SK-N-SH (cell line): ENCODE results near the gene MLLT3. TPM values are rescaled to one million over a fixed set of nuclear protein-coding genes. Genes with fewer than 3 reads are reported as not detected.

ENCODE experiments used
- CTCF ChIA-PET: fragments of 300-600, 350-600 bp; formaldehyde crosslinking; extraction: SDS; loops from one replicate; lab custom pipeline; 2021; lab: Yijun Ruan, JAX
- POLR2A ChIA-PET: fragments of 350-600 bp; sonication (Branson Sonifier 250); formaldehyde crosslinking; extraction: SDS; loops from one replicate; lab custom pipeline; 2020; ENCODE audit warnings: antibody characterized with exemption, inconsistent platforms; lab: Yijun Ruan, JAX
- DNase-seq: peaks from one replicate; pipeline ENCODE4 v3.0.0; 2012
- H2AFZ ChIP-seq: fragments of 200-600 bp; sonication (generic); 2 replicates; pipeline ENCODE4 v1.8.1; 2016; ENCODE audit warnings: antibody characterized with exemption, mild to moderate bottlenecking, low read depth
- H3F3A ChIP-seq: fragments of 200-600 bp; sonication (generic); replicated peaks from 2 replicates; pipeline ENCODE3; 2016; ENCODE audit warnings: antibody characterized with exemption, mild to moderate bottlenecking; ENCODE audit not compliant: insufficient read depth
- H3K27ac ChIP-seq, 2 experiments: fragments of 200-500 bp in 1 of 2; fragments of 200-600 bp in 1 of 2; sonication (Bioruptor generic) in 1 of 2; sonication (generic), shearing (Covaris generic) in 1 of 2; 2 replicates each; pipeline versions ENCODE4 v1.5.1 to v1.6.1; 2014 to 2016; ENCODE audit warnings: low read depth in 2 of 2, inconsistent platforms in 1 of 2, low read length in 1 of 2, mild to moderate bottlenecking in 1 of 2, mixed read lengths in 1 of 2
- H3K27me3 ChIP-seq: fragments of 200-600 bp; sonication (generic), shearing (Covaris generic); 2 replicates; pipeline ENCODE4 v1.6.1; 2016; ENCODE audit warnings: mixed run types; ENCODE audit not compliant: insufficient read depth
- H3K36me3 ChIP-seq, 2 experiments: fragments of 200-500 bp in 1 of 2; fragments of 200-600 bp in 1 of 2; sonication (Bioruptor generic) in 1 of 2; sonication (generic) in 1 of 2; replicated peaks in 1 of 2; 2 replicates each; pipeline versions ENCODE3 to v1.5.1; 2014 to 2016; ENCODE audit warnings: low read length in 1 of 2, mild to moderate bottlenecking in 1 of 2; ENCODE audit not compliant: insufficient read depth in 2 of 2, control insufficient read depth in 1 of 2
- H3K4me1 ChIP-seq, 2 experiments: fragments of 200-500 bp in 1 of 2; fragments of 200-600 bp in 1 of 2; sonication (Bioruptor generic) in 1 of 2; sonication (generic), shearing (Covaris generic) in 1 of 2; 2 replicates each; pipeline versions ENCODE4 v1.5.1 to v1.6.1; 2014 to 2016; ENCODE audit warnings: low read depth in 1 of 2, low read length in 1 of 2, mixed run types in 1 of 2; ENCODE audit not compliant: insufficient read depth in 2 of 2, control insufficient read depth in 1 of 2
- H3K4me2 ChIP-seq: fragments of 200-600 bp; sonication (generic), shearing (Covaris generic); 2 replicates; pipeline ENCODE4 v1.6.1; 2017; ENCODE audit warnings: mixed run types
- H3K4me3 ChIP-seq, 2 experiments: fragments of 200-500 bp in 1 of 2; fragments of 200-600 bp in 1 of 2; sonication (Bioruptor generic) in 1 of 2; sonication (generic), shearing (Covaris generic) in 1 of 2; 2 replicates each; pipeline versions ENCODE4 v1.5.1 to v1.8.1; 2014 to 2016; ENCODE audit warnings: low read depth in 2 of 2, inconsistent platforms in 1 of 2, low read length in 1 of 2, mild to moderate bottlenecking in 1 of 2, mixed read lengths in 1 of 2, moderate library complexity in 1 of 2
- H3K79me2 ChIP-seq: fragments of 200-600 bp; sonication (generic); 2 replicates; pipeline ENCODE4 v1.8.1; 2017; ENCODE audit warnings: mild to moderate bottlenecking; ENCODE audit not compliant: insufficient read depth
- H3K9ac ChIP-seq: fragments of 200-600 bp; sonication (generic); 2 replicates; pipeline ENCODE4 v1.6.1; 2017; ENCODE audit warnings: mixed run types
- H3K9me2 ChIP-seq: fragments of 200-600 bp; sonication (generic); 2 replicates; pipeline ENCODE4 v1.6.1; 2017; ENCODE audit warnings: mixed run types
- H3K9me3 ChIP-seq: fragments of 200-600 bp; sonication (generic); 2 replicates; pipeline ENCODE4 v1.6.1; 2017; ENCODE audit warnings: mixed run types, mild to moderate bottlenecking, moderate library complexity
- H4K20me1 ChIP-seq: fragments of 200-600 bp; sonication (generic); 2 replicates; pipeline ENCODE4 v1.6.1; 2017; ENCODE audit warnings: mild to moderate bottlenecking, mixed run types; ENCODE audit not compliant: insufficient read depth
- CHD2 ChIP-seq: fragments of 150-350 bp; IDR thresholded peaks from 2 replicates; pipeline ENCODE4 v1.6.1; 2018; ENCODE audit warnings: low read length; ENCODE audit not compliant: partially characterized antibody
- ELF1 ChIP-seq: IDR thresholded peaks from 2 replicates; pipeline ENCODE4 v1.4.0; 2012
- EP300 ChIP-seq, 2 experiments: IDR thresholded peaks; 2 replicates each; pipeline versions ENCODE4 v1.4.0 to v1.6.1; 2012; ENCODE audit warnings: borderline replicate concordance in 1 of 2, low read depth in 1 of 2, low read length in 1 of 2
- EZH2phosphoT487 ChIP-seq: fragments of 200-600 bp; sonication (generic); IDR thresholded peaks from 2 replicates; pipeline ENCODE4 v1.6.1; 2017; ENCODE audit warnings: low read depth, mixed run types, mild to moderate bottlenecking, antibody characterized with exemption, moderate library complexity, borderline replicate concordance
- FOSL2 ChIP-seq: IDR thresholded peaks from 2 replicates; pipeline ENCODE4 v1.4.0; 2012; ENCODE audit warnings: low read depth, mild to moderate bottlenecking, moderate library complexity, borderline replicate concordance
- GABPA ChIP-seq: IDR thresholded peaks from 2 replicates; pipeline ENCODE4 v1.4.0; 2012; ENCODE audit warnings: low read depth, mild to moderate bottlenecking
- JUND ChIP-seq: IDR thresholded peaks from 2 replicates; pipeline ENCODE4 v1.4.0; 2012
- MXI1 ChIP-seq: IDR thresholded peaks from 2 replicates; pipeline ENCODE4 v1.6.1; 2012; ENCODE audit warnings: mild to moderate bottlenecking, low read depth, low read length, improper control_type of control experiment
- POLR2AphosphoS5 ChIP-seq: IDR thresholded peaks from 2 replicates; pipeline ENCODE4 v1.6.1; 2012; ENCODE audit warnings: low read depth, low read length
- RAD21 ChIP-seq: IDR thresholded peaks from 2 replicates; pipeline ENCODE4 v1.6.1; 2012; ENCODE audit warnings: mild to moderate bottlenecking, low read length
- RCOR1 ChIP-seq: fragments of 150-350 bp; IDR thresholded peaks from 2 replicates; pipeline ENCODE4 v1.6.1; 2017; ENCODE audit warnings: antibody characterized with exemption, low read length
- RFX5 ChIP-seq: IDR thresholded peaks from 2 replicates; pipeline ENCODE4 v1.6.1; 2012; ENCODE audit warnings: mild to moderate bottlenecking, improper control_type of control experiment, low read length
- SMC3 ChIP-seq: IDR thresholded peaks from 2 replicates; pipeline ENCODE4 v1.6.1; 2012; ENCODE audit warnings: low read depth, low read length, improper control_type of control experiment
- TCF12 ChIP-seq: IDR thresholded peaks from 2 replicates; pipeline ENCODE4 v1.4.0; 2012
- YY1 ChIP-seq: IDR thresholded peaks from 2 replicates; pipeline ENCODE4 v1.4.0; 2012; ENCODE audit warnings: low read depth, mild to moderate bottlenecking
- WGBS: methylation state at CpG from one replicate; pipeline ENCODE4 v1.1.6; 2017; ENCODE audit warnings: low lambda C conversion rate; 5-methylcytosine and 5-hydroxymethylcytosine counted together
- polyA plus RNA-seq, 3 experiments: library from polyadenylated mRNA; depleted of rRNA; stranded (reverse); fragments of >200 nt; gene quantifications; 2 replicates each; pipeline ENCODE4 v1.2.3, GENCODE V29; 2012
- TF ChIP-seq, protein P1 (sequence below): fragments of 150-350 bp; IDR thresholded peaks from 2 replicates; pipeline ENCODE4 v1.6.1; 2017; ENCODE audit warnings: antibody characterized with exemption, low read length, low read depth, borderline replicate concordance
- TF ChIP-seq, protein P2 (sequence below): IDR thresholded peaks from 2 replicates; pipeline ENCODE4 v1.6.1; 2012; ENCODE audit warnings: mild to moderate bottlenecking, low read depth, low read length, moderate library complexity
- TF ChIP-seq, protein P3 (sequence below): IDR thresholded peaks from 2 replicates; pipeline ENCODE4 v1.4.0; 2012; ENCODE audit warnings: low read depth
- TF ChIP-seq, protein P4 (sequence below): IDR thresholded peaks from 2 replicates; pipeline ENCODE4 v1.4.0; 2012; ENCODE audit warnings: low read depth, borderline replicate concordance

MLLT3 gene
- polyA plus RNA-seq, 1 of the 3 experiments (the other 2 are of a cell fraction), result 3.9 TPM

DNA sequence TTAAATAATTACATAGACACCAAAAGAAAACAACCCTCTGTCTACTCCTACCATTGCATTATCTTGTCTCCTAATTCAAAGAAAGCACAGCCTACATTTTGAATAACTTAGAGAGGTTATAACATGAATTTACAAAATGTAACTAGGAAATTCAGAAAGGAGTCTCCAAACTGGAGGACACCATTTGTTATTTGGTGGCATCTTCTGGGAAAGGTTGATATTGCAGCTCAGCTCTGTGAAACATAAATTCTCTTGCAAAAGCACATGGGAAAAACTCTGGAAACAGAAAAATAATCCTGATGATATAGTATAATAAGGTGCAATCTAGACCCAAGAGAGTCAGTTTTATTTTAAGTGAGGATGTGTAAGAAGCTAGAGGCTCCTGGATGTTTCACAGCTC, 215.3 kb downstream of the MLLT3 start:
- no peak overlapping the region for H2AFZ ChIP-seq
- no peak overlapping the region for H3K4me3 ChIP-seq
- no peaks in the 10 kb centered on the region for H4K20me1 ChIP-seq
- H3K9me2 ChIP-seq, result no peaks in the 10 kb centered on the region
- no peaks in the 10 kb centered on the region for H3K27me3 ChIP-seq
- no peak overlapping the region for H3K4me2 ChIP-seq
- no peaks in the 10 kb centered on the region for H3F3A ChIP-seq
- no peaks in the 10 kb centered on the region for H3K36me3 ChIP-seq
- TF ChIP-seq, protein P1, sequence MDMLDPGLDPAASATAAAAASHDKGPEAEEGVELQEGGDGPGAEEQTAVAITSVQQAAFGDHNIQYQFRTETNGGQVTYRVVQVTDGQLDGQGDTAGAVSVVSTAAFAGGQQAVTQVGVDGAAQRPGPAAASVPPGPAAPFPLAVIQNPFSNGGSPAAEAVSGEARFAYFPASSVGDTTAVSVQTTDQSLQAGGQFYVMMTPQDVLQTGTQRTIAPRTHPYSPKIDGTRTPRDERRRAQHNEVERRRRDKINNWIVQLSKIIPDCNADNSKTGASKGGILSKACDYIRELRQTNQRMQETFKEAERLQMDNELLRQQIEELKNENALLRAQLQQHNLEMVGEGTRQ, result no peak
- peak; percentile 35; the same call in 1 of the 2 replicates for TF ChIP-seq RAD21
- H3K79me2 ChIP-seq, result no peaks in the 10 kb centered on the region
- H3K4me1 ChIP-seq, result no peaks in the 10 kb centered on the region
- no peaks in the 10 kb centered on the region for H3K9me3 ChIP-seq
- H3K9ac ChIP-seq, result no peak overlapping the region
- POLR2A ChIA-PET, result no interaction called here
- CTCF ChIA-PET, result interaction anchor here (1.0 to 1.5 kb wide), 4 partner anchors 11 to 482 kb away, joined by 3 to 4 read pairs (median 4); no protein-coding TSS in a partner anchor
- no peak overlapping the region for H3K27ac ChIP-seq
- DNase-seq, result no peak

DNA sequence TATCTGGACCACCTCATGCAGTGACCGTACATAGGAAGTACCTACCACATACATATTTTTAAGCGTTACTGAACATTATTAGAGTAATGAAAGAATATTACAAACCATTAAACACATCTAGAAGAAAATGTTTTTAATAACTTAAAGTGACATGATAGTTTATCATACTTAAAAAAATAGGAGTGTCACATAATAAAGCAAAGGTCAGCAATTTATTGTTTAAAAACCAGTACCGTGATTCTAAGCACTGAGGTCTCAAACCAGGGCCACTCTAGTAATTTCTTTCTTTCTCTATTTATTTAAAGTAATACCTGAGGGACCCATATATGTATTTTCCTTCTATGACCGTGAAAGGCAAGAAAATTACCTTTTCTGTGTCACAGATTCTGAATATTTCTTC, 216.0 kb downstream of the MLLT3 start:
- Histone ChIP-seq H2AFZ (no peak overlapping the region), H3K36me3 (no peaks in the 10 kb centered on the region), H4K20me1 (no peaks in the 10 kb centered on the region), H3K27me3 (no peaks in the 10 kb centered on the region), H3K27ac (no peak overlapping the region), H3K4me3 (no peak overlapping the region), H3F3A (no peaks in the 10 kb centered on the region), H3K9ac (no peak overlapping the region), H3K9me3 (no peaks in the 10 kb centered on the region), H3K4me2 (no peak overlapping the region), H3K4me1 (no peaks in the 10 kb centered on the region), H3K9me2 (no peaks in the 10 kb centered on the region), H3K79me2 (no peaks in the 10 kb centered on the region)
- DNase-seq, result no peak
- TF ChIP-seq CHD2 (no peak), EP300 (IDR thresholded peaks at IDR 0.05; ENCODE audit: borderline replicate concordance in 1 of 2, low read depth in 1 of 2, low read length in 1 of 2) (no peak), YY1 (no peak), JUND (no peak), POLR2AphosphoS5 (no peak), RCOR1 (no peak), RFX5 (no peak), GABPA (no peak), FOSL2 (no peak), TCF12 (no peak), ELF1 (no peak), SMC3 (no peak), MXI1 (no peak), EZH2phosphoT487 (no peak)
- TF ChIP-seq, protein P2, sequence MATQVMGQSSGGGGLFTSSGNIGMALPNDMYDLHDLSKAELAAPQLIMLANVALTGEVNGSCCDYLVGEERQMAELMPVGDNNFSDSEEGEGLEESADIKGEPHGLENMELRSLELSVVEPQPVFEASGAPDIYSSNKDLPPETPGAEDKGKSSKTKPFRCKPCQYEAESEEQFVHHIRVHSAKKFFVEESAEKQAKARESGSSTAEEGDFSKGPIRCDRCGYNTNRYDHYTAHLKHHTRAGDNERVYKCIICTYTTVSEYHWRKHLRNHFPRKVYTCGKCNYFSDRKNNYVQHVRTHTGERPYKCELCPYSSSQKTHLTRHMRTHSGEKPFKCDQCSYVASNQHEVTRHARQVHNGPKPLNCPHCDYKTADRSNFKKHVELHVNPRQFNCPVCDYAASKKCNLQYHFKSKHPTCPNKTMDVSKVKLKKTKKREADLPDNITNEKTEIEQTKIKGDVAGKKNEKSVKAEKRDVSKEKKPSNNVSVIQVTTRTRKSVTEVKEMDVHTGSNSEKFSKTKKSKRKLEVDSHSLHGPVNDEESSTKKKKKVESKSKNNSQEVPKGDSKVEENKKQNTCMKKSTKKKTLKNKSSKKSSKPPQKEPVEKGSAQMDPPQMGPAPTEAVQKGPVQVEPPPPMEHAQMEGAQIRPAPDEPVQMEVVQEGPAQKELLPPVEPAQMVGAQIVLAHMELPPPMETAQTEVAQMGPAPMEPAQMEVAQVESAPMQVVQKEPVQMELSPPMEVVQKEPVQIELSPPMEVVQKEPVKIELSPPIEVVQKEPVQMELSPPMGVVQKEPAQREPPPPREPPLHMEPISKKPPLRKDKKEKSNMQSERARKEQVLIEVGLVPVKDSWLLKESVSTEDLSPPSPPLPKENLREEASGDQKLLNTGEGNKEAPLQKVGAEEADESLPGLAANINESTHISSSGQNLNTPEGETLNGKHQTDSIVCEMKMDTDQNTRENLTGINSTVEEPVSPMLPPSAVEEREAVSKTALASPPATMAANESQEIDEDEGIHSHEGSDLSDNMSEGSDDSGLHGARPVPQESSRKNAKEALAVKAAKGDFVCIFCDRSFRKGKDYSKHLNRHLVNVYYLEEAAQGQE, result no peak
- TF ChIP-seq, protein P3, sequence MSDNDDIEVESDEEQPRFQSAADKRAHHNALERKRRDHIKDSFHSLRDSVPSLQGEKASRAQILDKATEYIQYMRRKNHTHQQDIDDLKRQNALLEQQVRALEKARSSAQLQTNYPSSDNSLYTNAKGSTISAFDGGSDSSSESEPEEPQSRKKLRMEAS, result no peak
- TF ChIP-seq, protein P1, result no peak
- TF ChIP-seq, protein P4, sequence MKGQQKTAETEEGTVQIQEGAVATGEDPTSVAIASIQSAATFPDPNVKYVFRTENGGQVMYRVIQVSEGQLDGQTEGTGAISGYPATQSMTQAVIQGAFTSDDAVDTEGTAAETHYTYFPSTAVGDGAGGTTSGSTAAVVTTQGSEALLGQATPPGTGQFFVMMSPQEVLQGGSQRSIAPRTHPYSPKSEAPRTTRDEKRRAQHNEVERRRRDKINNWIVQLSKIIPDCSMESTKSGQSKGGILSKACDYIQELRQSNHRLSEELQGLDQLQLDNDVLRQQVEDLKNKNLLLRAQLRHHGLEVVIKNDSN, result no peak
- 87% methylated on average over 4 of the region's 4 CpGs for WGBS
- ChIA-PET POLR2A (no interaction called here), CTCF (interaction anchor here (1.3 to 1.5 kb wide), 3 partner anchors 49 to 481 kb away, joined by 3 to 4 read pairs (median 4); no protein-coding TSS in a partner anchor)
